Activated CD4-positive, alpha-beta T cell treated with anti-CD3 and anti-CD28 coated beads, Interleukin-2, amount 50 U/mL, for 4 hours (primary cell): ENCODE measurements around the gene SNX10.

Experiments used
- DNase-seq, 2 experiments: peaks; one replicate each; pipeline ENCODE4 v3.0.0-alpha.2; 2020

SNX10 gene

DNA sequence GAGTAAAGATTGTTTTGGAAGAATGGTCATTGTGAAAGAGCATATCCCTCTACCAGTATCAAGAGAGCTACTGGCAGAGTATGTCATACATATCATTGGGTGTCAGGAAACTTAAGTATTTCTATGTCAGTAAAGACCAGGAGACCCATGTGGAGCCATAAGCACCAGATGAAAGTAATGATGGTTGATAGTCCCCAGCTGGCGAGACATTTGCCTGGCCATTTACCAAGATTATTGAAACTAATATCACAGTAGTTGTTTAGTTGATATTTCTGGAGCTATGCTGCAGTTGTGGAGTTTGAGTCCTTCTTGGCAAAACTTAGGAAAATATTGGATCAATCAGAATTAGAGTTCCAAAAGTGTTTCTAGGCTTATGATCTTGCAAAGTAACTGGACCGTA lies 114.8 kb downstream of the SNX10 start:
- no peak for DNase-seq

DNA sequence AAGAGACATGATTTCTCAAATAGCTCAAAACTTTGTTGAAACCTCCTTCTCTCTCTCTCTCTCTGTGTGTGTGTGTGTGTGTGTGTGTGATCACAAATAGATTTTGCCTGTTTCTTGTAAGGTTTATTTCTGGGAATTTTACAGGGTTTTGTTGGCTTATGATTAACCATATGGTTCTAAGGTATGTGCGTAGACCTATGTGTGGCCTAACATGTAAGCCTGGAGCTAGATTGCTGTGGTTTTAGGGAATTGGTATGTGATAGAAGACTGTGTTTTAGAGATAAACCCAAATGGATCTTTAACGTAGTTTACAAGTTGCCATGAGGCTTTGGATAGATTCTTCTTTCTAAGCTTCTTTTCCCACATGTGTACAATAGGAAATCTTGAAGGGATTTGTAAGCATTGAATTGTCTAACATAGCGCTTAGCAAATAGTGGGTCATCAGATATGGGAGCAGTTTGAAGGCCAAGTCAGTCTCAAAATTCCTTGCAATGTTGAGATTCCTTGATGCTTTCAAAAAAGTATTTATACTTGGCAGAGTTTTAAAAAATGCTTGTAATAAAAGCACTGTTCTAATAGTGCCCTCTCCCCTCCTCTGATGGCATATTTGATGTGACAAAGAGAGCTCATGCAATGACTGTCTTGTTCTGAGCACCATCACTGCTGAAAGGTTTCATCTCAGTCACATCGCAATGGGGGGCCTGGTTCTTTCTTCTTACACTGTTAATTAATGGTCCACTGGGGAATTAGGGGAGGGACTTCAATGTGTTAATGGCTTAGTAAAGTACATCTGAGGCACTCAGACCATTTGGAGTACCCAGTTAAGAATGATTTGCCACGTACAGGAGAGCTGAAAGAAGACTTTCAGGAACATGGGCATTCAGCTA lies 118.2 kb downstream of the SNX10 start:
- no peak for DNase-seq

DNA sequence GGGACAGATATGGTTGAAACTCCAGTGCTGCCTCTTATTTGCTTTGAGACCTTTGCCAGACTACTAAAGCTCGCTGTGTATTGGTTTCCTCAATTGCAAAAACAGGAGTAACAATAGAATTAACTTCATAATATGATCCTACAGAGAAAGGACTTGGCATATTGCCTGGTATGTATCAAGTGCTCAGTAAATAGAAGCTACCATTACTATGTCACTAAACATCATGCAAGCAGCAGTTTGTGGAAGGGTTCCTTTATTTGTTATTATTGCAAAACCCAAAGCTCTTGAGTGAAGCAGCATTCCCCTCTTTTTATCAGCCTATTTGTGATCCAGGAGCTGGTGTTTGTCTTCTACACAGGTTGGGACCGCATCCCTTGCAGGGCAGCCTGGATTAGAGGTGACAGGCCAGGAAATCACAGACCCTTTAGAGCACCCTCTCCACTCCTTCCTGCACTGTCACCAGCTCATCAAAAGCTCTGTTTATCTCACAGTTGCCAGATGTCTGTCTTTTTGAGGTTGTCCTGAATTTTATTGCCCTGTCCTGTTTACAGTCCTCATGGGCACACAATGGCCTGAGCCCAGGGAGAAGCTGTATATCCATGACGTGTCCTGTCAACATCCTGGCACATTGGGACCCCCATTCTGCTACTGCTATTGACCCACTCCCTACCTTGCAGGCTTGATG lies 121.5 kb downstream of the SNX10 start:
- no peak for DNase-seq

DNA sequence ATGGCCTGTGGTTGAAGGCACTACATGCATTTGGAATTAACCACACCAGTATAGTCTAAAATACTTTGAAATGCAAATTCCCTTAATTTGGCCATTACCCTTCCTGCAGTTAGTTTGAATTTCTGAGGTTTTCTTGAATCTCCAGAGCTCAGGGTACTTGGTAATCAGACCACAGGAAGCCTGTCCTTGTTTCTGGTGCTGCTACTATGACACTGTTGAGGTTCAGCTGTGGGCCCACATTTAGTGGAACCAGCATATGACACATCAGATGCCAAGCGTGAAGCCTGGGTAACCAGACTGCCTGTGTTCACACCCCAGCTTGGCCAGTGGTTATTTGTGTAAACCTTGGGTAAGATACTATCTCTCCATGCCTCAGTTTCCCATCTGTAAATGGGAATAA lies 124.3 kb downstream of the SNX10 start:
- no peak for DNase-seq

DNA sequence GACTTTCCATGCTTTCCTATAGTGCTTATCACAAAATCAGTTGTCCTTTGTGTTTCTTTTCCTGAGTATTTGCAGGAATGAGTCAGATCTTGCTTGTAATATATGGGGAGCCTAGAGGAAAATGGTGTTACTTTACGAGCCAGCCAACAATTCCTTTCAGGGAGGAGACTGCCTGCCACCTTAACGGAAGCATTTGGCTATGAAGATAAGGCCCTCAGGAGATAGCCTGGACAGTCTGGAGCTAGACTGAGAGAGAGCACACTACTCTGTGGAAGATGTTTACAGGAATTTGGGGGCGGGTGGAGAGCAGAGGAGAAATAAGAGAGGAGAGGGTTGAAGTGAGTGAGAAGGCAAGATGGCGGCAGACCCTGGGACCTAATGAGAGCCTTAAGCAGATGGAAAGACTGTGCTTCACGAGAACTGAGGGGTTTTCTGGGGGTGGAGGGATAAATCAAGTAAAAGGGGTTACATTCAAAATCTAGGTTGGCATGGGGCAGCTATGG lies 126.3 kb downstream of the SNX10 start:
- no peak for DNase-seq

DNA sequence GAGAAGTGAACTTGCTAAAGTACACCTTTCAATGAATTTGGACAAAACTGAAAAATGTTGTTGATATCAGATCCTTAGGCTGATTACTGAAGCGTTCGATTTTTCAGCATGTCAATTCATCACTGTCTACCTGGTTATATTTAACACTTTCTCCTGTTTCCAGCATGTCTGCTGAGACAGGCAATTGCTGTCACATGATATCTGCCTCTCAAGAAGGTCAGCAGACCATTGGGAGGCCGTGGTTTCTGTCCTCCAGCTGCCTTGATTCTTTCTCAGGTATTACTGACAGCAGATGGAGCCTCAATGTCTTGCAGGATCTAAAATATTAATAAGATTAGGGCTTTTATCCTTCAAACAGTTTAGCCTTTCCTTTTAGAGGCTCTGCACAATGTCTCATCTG lies 127.5 kb downstream of the SNX10 start:
- no peak for DNase-seq

DNA sequence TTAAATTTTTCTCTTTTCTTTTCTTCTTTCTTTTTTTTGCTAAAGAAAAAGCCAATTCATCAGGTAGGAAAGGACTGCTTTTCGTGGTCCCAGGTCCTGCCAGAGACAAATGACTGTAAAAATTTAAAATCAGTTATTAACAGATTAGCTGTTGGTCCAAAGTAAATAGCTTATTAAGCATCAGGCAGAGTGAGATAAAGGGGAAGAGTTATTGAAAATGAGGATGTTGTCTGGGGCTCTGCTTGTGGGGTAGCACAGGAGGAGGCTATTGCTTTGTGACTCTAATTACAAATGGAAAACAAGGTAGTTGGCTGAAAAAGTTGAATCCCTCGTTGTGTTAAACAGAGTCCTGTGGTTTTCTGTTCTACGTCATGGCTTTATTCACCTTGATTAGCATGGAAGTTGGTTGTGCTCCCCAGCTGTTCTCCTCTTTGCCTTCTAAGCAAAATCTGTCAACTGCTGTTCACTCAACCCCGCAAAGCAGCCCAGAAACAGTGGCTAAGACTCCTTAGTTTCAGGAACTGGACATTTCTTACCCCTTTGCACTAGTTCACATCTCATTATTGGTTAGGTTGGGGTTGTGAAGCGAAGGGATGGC lies 128.9 kb downstream of the SNX10 start:
- no peak for DNase-seq

DNA sequence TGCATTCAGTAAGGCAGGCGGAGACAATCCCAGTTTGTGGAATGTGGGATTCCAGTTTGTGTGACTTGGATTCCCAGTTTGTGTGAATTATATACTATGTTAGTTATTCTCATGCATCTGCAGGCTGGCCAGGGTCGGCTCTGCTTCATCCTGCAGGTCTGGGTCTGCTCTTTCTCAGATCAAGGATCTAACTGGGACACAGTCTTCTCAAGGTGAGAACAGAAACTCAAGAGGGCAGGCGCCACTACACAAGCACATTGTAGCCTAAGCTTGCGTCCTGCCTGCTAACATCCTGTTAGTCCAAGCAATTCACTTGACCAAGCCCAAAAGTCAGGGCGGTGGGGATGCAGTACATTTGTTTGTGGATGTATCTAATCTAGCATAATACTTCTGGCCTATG lies 131.1 kb downstream of the SNX10 start:
- DNase-seq = no peak

DNA sequence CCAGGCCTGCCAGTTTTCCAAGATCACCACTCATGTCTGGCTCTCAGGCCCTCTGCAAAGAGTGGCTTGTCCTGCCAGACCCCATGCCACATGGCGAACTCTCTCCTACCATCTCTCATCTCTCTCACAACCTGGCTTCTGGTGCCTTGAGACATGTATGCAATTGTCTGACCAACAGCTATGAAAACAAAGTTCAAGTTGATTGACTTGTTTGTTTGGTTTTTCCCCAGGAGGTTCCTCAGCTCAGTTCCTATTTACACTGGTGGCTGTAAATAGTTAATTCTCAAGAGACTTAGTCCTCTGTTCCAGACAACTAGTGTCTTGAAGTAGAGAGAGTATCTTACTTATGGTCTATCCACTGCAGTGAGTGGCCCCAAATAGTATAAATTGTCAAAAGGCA lies 131.8 kb downstream of the SNX10 start:
- DNase-seq = no peak
